ENCODE data around the gene KCNF1. TPM values are rescaled to one million over a fixed set of nuclear protein-coding genes. Genes with fewer than 3 reads are reported as not detected.

The KCNF1 gene
- total and polyA plus RNA-seq, 10 of the 15 experiments (the other 5 are each of a cell fraction or from before 2014, with no cell fraction given), result not detected

- TF ChIP-seq TAF1 (IDR thresholded peaks at IDR 0.05; ENCODE audit: borderline replicate concordance, low read depth, low read length) (no peak), HDAC2 (IDR thresholded peaks at IDR 0.05) (no peak), SMAD1 (IDR thresholded peaks at IDR 0.05; ENCODE audit: low read depth, partially characterized antibody) (no peak), E2F4 (IDR thresholded peaks at IDR 0.05; ENCODE audit: low read depth, low read length) (no peak), FOXK2 (IDR thresholded peaks at IDR 0.05) (no peak), TBL1XR1 (IDR thresholded peaks at IDR 0.05; ENCODE audit: low read depth, low read length) (no peak), GABPA (IDR thresholded peaks at IDR 0.05; ENCODE audit: low read depth) (no peak), CEBPB (IDR thresholded peaks at IDR 0.05; ENCODE audit: borderline replicate concordance in 1 of 2, low read depth in 2 of 2, low read length in 2 of 2) (no peak), NFYB (IDR thresholded peaks at IDR 0.05; ENCODE audit: insufficient read depth, low read depth, low read length) (no peak)
Observed at GRCh38 chr2:10903861-10904210, 7.9 kb upstream of the KCNF1 start (continued).

GRCh38 chr2:10904455-10904854, 7.3 kb upstream of the KCNF1 start:
- CTCF ChIA-PET, result interaction anchor here (0.6 to 1.5 kb wide), 2 partner anchors 57 to 69 kb away, joined by 3 to 7 read pairs; no protein-coding TSS in a partner anchor
- DNase-seq (ENCODE audit: low read depth, low spot score) (no peak), FAIRE-seq (no peak), ATAC-seq (no peak)
- Histone ChIP-seq H3K4me2 (ENCODE audit: control insufficient read depth, insufficient read depth) (no peak overlapping the region), H3K27me3 (replicated peaks in 1 of 2; ENCODE audit: control insufficient read depth in 2 of 2, insufficient read depth in 2 of 2, low read length in 1 of 2) (0 out of 4 replicates have a peak, but pooled peaks cover 0 to 3% of the 10 kb centered on the region in 2 experiments), H3K27ac (ENCODE audit: control insufficient read depth, insufficient read depth) (no peak overlapping the region), H4K20me1 (ENCODE audit: control insufficient read depth, insufficient read depth) (no peaks in the 10 kb centered on the region), H2AFZ (ENCODE audit: control insufficient read depth, low read depth, low read length) (no peak overlapping the region), H3K4me1 (ENCODE audit: control insufficient read depth, insufficient read depth, low read length) (no peaks in the 10 kb centered on the region), H3K9ac (ENCODE audit: control insufficient read depth, insufficient read depth, low read length) (no peak overlapping the region), H3K9me3 (replicated peaks; ENCODE audit: control insufficient read depth, insufficient read depth, low read length) (no peaks in the 10 kb centered on the region; the same call in 2 of the 3 replicates), H3K79me2 (ENCODE audit: control insufficient read depth, insufficient read depth, low read length) (no peaks in the 10 kb centered on the region), H3K36me3 (ENCODE audit: control insufficient read depth in 2 of 2, insufficient read depth in 2 of 2, low read length in 1 of 2) (no peaks in the 10 kb centered on the region), H3K4me3 (no peak overlapping the region)
- SMC1A ChIA-PET (ENCODE audit: uncharacterized antibody, unreplicated experiment), result interaction anchor here (0.6 kb wide), 1 partner anchor 213 kb away, joined by 4 read pairs; no protein-coding TSS in a partner anchor
- RAD21 ChIA-PET (ENCODE audit: unreplicated experiment), result no interaction called here
- 33% methylated on average over 6 of the region's 6 CpGs for WGBS (ENCODE audit: insufficient coverage, insufficient replicate concordance, low lambda C conversion rate, missing lambda C conversion rate)
- intact Hi-C loops (cut with micrococcal nuclease; ENCODE audit: unreplicated experiment) (no loop called here), in situ Hi-C loops (cut with MboI) (no loop called here)
- no TSS peak for BruUV-seq (replicated peaks)
- no peak for TF ChIP-seq MXI1 (IDR thresholded peaks at IDR 0.05; ENCODE audit: low read depth, low read length)
- TF ChIP-seq CHD2 (IDR thresholded peaks at IDR 0.05; ENCODE audit: borderline replicate concordance, low read depth, low read length), result no peak
- no peak for TF ChIP-seq NFIC (IDR thresholded peaks at IDR 0.05; ENCODE audit: low read depth, low read length)
- POLR2A ChIA-PET, result no interaction called here
